CD4-positive, alpha-beta T cell treated with Interferon gamma for 1 hour (primary cell): ENCODE results near the gene LMAN1L.

Experiments used
- DNase-seq: peaks from one replicate; pipeline ENCODE4 v3.0.0-alpha.2; 2020

Gene LMAN1L

GRCh38 chr15:74817370-74817737, 4.7 kb downstream of the LMAN1L start:
- no peak for DNase-seq

GRCh38 chr15:74820056-74820455, 7.4 kb downstream of the LMAN1L start:
- DNase-seq = no peak

GRCh38 chr15:74821091-74821789, 8.6 kb downstream of the LMAN1L start:
- DNase-seq = peak; percentile 47

- no peak for DNase-seq
Observed at GRCh38 chr15:74821790-74822158, 9.1 kb downstream of the LMAN1L start.

GRCh38 chr15:74822233-74822632, 9.6 kb downstream of the LMAN1L start:
- no peak for DNase-seq

- no peak for DNase-seq
Observed at GRCh38 chr15:74823324-74823723, 10.7 kb downstream of the LMAN1L start.

DNA sequence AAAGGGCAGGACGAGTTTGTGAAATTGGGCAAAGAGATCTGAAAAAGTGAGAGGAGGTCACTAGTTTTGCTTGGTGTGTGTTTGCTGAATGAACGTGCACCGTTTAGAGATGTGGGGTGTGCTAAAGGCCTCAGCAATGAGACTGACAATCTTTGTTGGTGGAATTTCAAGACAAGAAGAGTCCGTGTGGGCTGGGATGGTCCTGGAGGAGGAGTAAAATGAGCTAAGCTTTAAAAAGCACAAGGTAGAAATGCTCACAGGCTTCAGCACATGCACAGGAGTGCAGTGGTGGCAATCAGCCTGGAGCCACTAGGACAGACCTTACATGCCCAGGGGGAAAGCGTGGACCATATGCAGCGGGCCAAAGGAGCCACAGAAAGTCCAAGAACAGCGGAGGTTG, 12.3 kb downstream of the LMAN1L start:
- DNase-seq = no peak

DNA sequence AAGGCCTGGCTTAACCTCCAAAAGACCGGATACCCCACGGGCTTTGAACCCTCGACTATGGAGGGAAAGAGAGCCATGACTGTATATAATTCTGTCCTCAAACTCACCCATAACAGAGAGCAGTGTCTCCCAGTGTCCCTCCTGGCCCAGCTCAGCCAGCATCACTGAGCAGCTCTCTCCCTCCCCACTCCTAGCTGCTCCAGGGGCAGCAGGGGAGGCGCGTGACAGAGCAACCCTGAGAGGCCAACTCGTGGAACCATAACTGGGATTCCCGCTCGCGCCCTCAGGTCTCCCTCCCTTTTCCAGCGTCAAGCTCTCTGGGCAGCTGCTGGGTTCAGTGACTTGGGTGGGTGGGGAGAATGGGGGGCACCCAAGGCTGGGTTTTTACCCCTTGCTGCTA, 13.2 kb downstream of the LMAN1L start:
- no peak for DNase-seq

DNA sequence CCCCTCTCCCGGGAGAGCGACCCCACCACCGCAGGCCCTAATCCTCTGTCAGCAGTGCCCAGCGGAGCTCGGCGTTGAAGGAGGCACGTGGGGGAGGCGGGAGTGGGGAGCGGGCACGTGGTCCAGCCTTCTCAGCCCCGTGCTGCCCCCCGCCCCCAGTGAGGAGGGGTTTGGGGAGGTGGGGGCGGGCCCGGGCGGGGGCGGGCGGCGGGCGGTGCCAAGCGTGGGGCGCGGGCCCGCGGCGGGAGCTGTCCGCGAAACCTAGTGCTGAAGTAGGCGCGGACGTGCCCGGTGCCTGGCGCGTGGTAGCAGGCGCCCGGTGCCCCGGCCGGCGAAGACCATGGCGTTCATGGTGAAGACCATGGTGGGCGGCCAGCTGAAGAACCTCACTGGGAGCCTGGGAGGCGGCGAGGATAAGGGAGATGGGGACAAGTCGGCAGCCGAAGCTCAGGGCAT, 13.8 kb downstream of the LMAN1L start, which contains the start of gene CPLX3:
Gene CPLX3, plus strand, starts transcription at position 264 of the 456 bp plus-strand sequence. Its CDS starts 77 bp downstream, at position 341.
- DNase-seq = peak; percentile 12

DNA sequence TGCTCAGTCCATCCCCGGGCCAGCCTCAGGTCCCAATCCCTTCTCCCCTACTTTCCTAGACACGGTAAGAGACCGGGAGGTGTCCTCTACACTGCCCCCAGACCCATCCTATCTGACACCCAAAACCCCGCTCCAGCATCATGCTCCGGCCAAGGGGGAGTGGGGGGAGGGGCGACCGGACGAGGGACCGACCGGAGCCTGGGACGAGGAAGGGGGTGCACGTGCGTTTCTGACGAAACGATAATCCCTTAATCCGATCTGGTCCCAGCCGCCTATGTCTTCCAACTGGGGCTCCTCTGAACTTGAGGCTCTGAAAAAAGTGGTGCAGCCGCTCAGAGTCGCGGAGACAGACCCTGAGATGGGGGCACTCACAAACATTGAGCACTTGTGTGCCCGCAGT, 14.3 kb downstream of the LMAN1L start:
- no peak for DNase-seq

- no peak for DNase-seq
Observed at GRCh38 chr15:74827614-74828013, 15.0 kb downstream of the LMAN1L start.

GRCh38 chr15:74828835-74829234, 16.2 kb downstream of the LMAN1L start:
- DNase-seq = no peak

- no peak for DNase-seq
Observed at GRCh38 chr15:74829486-74829885, 16.9 kb downstream of the LMAN1L start.

DNA sequence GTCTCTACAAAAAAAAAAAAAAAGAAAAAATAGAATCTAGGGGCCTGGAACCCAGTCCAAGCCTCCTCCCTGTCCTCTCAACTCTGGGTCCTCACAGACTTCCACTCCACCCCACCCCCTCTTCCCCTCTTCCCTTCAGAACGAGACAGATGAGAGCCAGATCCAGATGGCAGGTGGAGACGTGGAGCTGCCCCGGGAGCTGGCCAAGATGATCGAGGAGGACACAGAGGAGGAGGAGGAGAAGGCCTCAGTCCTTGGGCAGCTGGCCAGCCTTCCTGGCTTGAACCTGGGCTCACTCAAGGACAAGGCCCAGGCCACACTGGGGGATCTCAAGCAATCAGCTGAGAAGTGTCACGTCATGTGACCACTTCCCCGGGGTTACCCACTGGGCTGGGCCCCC, 17.4 kb downstream of the LMAN1L start:
- DNase-seq = no peak

DNA sequence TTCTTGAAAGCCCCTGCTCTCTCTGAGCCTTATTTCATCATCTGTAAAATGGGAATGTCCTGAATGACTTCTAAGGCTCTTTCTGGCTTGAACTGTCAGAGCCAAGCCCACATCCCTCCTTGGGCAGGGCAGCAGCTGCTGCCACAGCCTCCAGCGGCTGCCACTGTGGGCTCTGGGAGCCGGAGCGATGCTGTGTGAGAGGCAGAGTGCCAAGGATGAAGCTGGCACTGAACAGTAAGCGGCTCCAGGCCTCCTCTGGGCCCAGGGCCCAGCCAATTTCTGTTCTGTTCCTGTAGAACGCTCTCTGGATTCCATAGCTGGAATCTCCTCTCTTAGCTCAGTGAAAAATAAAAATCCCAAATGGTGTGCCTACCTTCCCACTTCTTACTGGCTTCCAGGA, 18.2 kb downstream of the LMAN1L start:
- DNase-seq = no peak

- DNase-seq = no peak
Observed at GRCh38 chr15:74831813-74832495, 19.3 kb downstream of the LMAN1L start.

DNA sequence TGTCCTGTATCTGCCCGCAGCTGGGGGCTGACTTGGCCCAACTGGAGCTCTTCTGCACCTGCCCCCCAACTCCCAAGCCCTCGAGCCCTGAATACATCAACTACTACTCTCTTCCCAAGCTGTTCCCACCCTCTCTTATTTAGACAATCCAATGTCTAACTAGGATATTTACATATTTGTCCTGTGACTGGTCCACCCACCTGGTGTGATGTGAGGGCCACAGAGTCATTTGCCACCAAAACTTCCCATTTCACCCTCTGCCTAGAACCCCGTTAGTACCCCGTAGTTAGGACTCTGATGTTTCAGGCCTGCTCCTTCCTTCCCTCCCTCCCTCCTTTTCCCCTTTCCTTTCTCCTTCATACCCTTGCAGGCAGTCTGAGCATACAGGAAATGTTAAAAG, 20.2 kb downstream of the LMAN1L start:
- DNase-seq = no peak

DNA sequence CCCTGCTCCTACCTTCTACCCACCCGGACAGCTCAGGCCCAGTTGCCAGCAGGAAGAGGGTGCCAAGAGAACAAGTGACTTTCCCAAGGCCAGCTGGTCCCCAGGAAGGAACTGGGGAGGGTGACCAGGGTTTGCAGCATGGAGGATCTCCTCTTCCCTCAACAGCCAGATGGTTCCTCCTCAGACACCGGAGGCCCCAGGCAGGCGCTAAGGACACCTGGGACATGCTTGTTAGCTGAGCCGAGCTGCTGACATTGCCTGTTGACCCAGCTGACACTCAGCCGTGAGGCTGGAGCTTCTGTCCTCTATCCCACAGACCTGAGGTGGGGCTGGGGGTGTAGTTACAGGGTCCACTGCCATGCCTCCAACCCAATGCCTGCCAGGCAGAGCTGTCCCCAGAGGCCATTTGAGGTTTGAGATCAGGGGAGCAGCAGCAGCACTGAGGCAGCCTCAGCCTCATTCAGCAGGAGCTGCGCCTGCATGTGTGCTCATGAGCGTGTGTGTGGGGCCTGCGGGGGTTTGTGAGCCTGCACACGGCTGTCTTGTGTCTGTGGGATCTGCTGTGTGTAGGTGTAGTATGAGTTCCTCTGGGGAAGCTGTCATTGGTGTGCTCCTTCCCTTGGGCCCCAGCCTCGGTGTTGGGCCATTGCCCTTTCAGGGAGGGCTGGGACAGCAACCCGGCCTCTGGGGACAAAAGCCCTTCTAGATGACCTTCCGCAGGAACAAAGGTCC, 20.9 kb downstream of the LMAN1L start:
- DNase-seq = no peak

DNA sequence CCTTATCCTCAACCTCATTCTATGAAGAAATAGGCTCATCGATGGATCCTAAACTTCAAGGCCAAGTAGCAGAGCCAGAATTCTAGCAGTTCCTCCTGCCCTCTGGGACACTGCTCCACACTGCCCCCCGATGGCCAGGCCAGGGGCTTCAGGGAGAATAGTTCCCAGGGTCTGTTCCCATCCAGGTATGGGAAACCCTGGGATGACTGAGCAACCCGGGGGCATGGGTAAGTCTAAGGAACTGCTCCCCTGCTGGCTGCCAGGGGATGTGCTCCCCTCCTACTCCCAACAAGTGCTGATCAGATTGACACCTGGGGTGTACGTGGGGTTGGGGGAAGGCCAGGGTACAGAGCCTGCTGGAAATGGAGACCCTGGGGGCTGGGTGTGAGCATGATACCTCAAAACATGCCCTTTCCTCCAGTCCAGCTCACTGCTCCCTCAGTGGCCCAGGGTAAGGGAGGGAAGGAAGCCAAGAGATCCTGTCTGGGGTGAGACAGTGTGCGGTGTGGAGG, 22.7 kb downstream of the LMAN1L start:
- DNase-seq = peak; percentile 21

GRCh38 chr15:74836846-74837245, 24.2 kb downstream of the LMAN1L start:
- DNase-seq = no peak

GRCh38 chr15:74837482-74838136, 25.0 kb downstream of the LMAN1L start:
- no peak for DNase-seq

DNA sequence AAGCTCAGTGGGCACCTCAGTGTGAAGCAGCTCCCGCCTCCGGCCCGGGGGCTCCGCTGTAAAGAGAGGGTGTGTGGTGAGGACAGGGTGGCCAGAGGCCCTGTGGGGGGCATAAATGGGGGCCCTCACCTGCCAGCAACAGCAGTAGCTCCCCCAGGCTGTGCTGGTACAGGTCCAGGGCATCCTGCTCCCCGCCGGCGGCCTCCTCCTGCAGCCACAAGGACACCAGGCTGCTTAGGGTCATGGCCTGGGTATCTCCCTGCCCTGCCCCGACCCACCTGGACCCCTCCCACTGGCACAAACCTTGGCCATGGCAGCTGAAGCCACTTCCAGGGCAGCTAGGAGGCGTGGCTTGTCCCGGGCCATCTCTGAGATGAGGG, 25.5 kb downstream of the LMAN1L start:
- DNase-seq = no peak
